Suprapubic skin (tissue), 4 donors: ENCODE results near the gene HES5.

Experiments used
- EP300 ChIP-seq: sonication (generic); formaldehyde crosslinking; IDR thresholded peaks from one replicate; pipeline ENCODE4 v1.6.1; 2017; ENCODE audit warnings: antibody characterized with exemption
- POLR2AphosphoS5 ChIP-seq, 3 donors: sonication (generic); formaldehyde crosslinking; IDR thresholded peaks; one replicate each; pipeline ENCODE4 v1.6.1; 2017; ENCODE audit warnings: antibody characterized with exemption in 3 of 3
- TF ChIP-seq, protein P1 (sequence below), 2 donors: fragments of 200-600 bp in 1 of 2; fragments of 450-650 bp in 1 of 2; sonication (generic) in 1 of 2; IDR thresholded peaks; one replicate each; pipeline ENCODE4 v1.5.1; 2016 to 2019; ENCODE audit warnings: antibody characterized with exemption in 2 of 2, mild to moderate bottlenecking in 1 of 2, moderate library complexity in 1 of 2

- TF ChIP-seq, protein P1, sequence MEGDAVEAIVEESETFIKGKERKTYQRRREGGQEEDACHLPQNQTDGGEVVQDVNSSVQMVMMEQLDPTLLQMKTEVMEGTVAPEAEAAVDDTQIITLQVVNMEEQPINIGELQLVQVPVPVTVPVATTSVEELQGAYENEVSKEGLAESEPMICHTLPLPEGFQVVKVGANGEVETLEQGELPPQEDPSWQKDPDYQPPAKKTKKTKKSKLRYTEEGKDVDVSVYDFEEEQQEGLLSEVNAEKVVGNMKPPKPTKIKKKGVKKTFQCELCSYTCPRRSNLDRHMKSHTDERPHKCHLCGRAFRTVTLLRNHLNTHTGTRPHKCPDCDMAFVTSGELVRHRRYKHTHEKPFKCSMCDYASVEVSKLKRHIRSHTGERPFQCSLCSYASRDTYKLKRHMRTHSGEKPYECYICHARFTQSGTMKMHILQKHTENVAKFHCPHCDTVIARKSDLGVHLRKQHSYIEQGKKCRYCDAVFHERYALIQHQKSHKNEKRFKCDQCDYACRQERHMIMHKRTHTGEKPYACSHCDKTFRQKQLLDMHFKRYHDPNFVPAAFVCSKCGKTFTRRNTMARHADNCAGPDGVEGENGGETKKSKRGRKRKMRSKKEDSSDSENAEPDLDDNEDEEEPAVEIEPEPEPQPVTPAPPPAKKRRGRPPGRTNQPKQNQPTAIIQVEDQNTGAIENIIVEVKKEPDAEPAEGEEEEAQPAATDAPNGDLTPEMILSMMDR (IDR thresholded peaks at IDR 0.05) = no peak
- TF ChIP-seq EP300 = no peak
- no peak for TF ChIP-seq POLR2AphosphoS5 (IDR thresholded peaks at IDR 0.05)
Measured at GRCh38 chr1:2544093-2544874, 14.2 kb upstream of the HES5 start.
